GM20000 (cell line): ENCODE data around the gene KRTAP10-10.
"Not testable (repeated sequence)": the region's sequence is repeated elsewhere in the genome, so short reads cannot be mapped to it uniquely, and the experiment has no call there.

ENCODE experiments used
- DNase-seq: peaks from one replicate; pipeline ENCODE4 v3.0.0; 2012; ENCODE audit warnings: low spot score
- CTCF ChIP-seq: IDR thresholded peaks from 2 replicates; pipeline ENCODE4 v1.5.1; 2012; ENCODE audit warnings: mild to moderate bottlenecking, control low read depth; ENCODE audit errors: extremely low read depth, missing control alignments

The KRTAP10-10 gene

GRCh38 chr21:44653656-44654575 lies 16.8 kb downstream of the KRTAP10-10 start:
- TF ChIP-seq CTCF, result no peak
- DNase-seq, result no peak

- DNase-seq, result no peak
- no peak for TF ChIP-seq CTCF
These were observed 17.5 kb downstream of the KRTAP10-10 start, which contains the start of gene KRTAP12-4 for GRCh38 chr21:44654576-44655175. Gene KRTAP12-4 (minus strand): TSS chr21:44654659. CDS start chr21:44654614, 45 bp downstream.

- no peak for TF ChIP-seq CTCF
These were observed 19.7 kb downstream of the KRTAP10-10 start for GRCh38 chr21:44656868-44657267.

GRCh38 chr21:44657635-44658540 lies 20.7 kb downstream of the KRTAP10-10 start, which contains the start of gene KRTAP12-3:
Gene KRTAP12-3 (plus strand): TSS chr21:44657932. CDS start chr21:44657980, 48 bp downstream.
- no peak for DNase-seq
- no peak for TF ChIP-seq CTCF

More at GRCh38 chr21:44656868-44657267, 19.7 kb downstream of the KRTAP10-10 start:
- no peak for DNase-seq

- no peak for DNase-seq
- no peak for TF ChIP-seq CTCF
These were observed 21.4 kb downstream of the KRTAP10-10 start for GRCh38 chr21:44658541-44658910.

GRCh38 chr21:44658913-44659595 lies 21.9 kb downstream of the KRTAP10-10 start:
- no peak for DNase-seq
- no peak for TF ChIP-seq CTCF

- DNase-seq, result not testable (repeated sequence)
These were observed 24.4 kb downstream of the KRTAP10-10 start for GRCh38 chr21:44661567-44661966.
